IPS-NIHi7 (cell line): Measurements from ENCODE around the gene NCLN.
A peak's percentile ranks its signal among the peaks of the same experiment; 100 is the strongest.
"Not testable (repeated sequence)": the region's sequence is repeated elsewhere in the genome, so short reads cannot be mapped to it uniquely, and the experiment has no call there.

Source experiments
- DNase-seq: peaks from one replicate; pipeline ENCODE4 v3.0.0; 2012; ENCODE audit warnings: mixed read lengths; ENCODE audit errors: extremely low spot score

NCLN gene

GRCh38 chr19:3183721-3184641, 1.7 kb upstream of the NCLN start:
- no peak for DNase-seq

DNA sequence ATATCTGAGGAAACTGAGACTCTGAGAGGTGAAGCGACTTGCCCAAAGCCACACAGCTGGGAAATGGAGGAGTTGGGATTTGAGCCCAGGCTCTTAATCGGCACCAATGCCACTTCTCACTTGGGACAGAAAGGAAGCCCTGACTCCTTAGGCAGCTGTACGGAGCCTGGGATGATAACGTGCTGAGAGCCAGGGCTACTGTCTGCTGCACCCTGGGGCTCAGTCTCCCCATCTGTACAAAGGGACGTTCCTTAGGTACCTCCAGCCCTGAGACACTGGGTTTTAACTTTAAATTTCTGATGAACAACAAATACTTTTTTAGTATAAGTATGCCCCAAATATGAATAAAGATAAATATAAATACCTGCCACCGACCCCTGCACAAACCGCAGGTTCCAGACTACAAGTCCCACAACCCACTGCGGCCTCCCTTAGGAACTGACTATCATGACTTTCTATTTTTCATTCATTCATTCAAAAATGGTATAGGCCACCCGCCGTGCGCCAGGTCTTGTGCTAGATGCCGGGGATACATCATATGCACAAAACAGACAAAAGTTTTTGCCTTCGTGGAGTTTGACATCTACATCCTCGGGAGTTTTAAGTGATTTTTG, 776 bp upstream of the NCLN start:
- DNase-seq: peak; percentile 58

- no peak for DNase-seq
Observed at GRCh38 chr19:3186160-3186688, 494 bp downstream of the NCLN start.

- DNase-seq: no peak
Observed at GRCh38 chr19:3186891-3187661, 1.3 kb downstream of the NCLN start.

DNA sequence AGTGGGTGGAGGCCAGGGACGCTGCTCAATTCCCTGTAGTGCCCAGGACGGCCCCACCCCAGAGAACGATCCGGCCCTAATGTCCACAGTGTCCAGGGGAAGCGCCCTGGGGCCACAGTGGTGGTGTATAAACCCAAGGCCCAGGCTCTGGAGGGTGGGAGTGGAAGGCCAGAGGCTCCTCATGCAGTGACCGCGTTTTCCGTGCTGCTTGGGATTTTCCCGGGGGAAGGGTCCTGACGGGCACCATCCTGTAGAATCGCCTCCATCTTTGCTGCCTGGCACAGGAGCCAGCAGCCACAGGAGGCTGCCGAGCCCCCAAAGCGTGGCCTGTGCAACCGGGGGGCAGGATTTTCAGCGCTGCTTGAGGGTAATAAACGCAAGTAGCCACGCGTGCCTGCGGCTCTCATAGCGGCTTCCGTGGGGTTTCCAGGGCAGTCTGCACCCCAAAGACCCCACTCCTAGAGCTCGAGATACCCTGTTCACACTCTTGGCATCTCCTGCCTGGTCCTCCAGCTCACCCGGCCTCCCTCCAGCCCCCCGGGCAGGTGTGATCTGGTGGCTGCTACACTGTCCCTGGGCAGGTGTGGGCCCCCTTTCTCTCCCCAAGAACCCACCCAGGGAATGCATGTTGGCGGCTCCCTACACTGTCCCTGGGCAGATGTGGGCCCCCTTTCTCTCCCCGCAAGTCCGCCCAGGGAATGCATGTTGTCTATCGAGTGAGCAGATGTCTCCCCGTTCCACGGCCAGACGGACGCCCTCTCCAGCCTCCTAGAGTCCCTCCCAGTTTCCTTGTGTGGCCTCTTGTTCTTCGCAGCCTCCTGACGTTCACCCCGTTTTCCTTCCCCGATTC, 2.2 kb downstream of the NCLN start:
- DNase-seq: no peak

DNA sequence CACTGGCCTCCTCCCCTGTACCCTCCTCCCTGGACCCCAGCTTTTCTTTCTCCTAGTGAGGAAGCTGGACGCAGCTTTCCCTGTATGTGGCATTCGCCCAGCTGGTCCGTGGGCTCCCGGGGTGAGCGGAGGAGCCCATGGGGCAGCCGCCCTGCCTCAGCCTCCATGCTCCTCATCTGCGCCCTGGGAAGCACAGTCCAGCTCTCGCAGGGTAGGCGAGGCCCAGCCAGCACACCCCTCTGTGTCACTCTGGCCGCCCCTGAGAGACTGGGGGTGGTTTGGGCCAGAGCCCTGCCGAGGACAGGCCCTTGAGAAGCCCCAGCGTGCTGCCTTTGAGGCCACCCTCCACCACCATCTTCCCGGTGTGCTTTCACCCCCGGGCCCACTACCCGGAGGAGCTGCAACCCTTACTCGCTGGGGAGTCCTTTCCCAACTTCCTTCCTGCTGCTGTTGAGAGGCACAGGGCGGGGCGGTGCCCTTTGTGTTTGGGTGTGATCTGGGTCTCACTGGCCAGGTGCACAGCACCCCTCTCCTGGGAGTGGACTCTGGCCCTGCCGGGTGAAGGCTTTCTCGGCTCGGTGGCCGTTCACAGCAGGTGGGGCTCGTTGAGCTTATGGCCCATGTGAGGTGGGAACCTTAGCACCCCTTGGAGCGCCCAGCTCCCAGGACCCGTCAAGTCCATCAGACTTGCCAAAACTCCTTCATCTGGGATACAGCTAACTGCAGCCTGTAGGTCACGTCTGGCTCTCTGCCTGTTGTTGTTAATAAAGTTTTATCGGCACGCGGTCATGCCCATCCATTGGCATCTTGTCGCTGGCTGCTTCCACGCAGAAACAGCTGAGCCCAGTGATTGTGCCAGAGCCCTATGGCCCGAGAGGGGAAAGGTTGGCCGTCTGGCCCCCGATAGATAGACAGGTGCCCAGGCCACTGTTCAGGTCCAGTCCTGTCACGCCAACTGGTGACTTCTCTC, 3.2 kb downstream of the NCLN start:
- DNase-seq: no peak

GRCh38 chr19:3189702-3190469, 4.2 kb downstream of the NCLN start:
- DNase-seq: no peak

GRCh38 chr19:3190470-3190770, 4.7 kb downstream of the NCLN start:
- no peak for DNase-seq

DNA sequence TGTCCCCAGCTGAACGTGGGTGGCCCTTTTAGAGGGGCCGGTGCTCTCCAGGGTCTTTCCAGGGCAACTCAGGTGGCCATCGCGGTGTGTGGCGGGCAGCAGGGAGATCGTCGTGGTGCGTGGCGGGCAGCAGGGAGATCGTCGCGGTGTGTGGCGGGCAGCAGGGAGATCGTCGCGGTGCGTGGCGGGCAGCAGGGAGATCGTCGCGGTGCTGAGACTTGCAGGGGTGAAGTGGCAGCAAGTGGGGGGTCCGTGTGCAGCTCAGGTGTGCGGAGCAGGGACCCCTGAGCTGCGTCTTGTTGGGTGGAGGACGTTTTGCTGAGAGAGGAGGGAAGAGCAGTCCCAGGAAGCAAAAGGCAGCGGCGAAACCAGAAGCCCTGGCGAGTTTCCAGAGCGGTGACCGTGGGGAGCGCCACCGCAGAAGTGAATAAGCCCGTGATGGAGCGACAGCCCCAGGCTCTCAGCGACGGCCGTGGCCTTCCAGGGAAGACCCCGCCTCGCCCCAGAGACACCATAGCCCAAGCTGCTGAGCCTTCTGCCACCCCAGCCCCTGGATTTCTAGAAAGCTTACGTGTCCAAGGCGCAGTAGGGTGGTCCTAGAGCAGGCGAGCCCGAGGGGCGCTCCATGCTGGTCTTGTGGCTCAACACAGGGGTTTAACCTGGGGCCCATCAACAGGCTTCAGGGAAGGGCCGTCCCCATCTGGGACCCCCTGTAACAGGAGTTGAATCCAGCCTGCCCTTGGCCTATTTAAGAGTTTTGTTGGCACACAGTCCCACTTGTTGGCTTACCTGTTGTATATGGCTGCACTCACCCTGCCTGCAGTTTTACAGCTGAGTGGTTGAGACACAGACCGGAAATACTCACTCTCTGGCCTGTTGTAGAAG, 5.4 kb downstream of the NCLN start:
- DNase-seq: no peak

- not testable (repeated sequence) for DNase-seq
Observed at GRCh38 chr19:3191806-3192104, 6.0 kb downstream of the NCLN start.

- DNase-seq: no peak
Observed at GRCh38 chr19:3192228-3192635, 6.5 kb downstream of the NCLN start.

DNA sequence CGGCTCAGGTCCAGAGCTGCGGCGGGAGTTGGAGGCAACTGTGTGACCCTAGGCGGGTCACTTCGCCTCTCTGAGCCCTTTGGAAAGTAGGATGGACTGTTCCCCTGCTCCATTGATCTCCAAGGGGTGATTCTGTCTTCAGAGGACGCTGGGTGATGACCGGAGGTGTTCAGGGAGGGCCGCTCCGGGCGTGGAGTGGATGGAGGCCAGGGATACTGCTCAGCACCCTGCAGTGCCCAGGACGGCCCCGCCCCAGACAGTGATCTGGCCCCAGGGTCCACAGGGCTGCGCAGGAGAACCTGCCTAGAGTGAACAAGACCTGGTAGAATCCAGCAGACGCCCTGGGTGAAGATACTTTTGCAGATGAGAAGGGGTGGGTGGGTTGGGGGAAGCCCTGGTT, 7.0 kb downstream of the NCLN start:
- no peak for DNase-seq

GRCh38 chr19:3193256-3194105, 7.8 kb downstream of the NCLN start:
- DNase-seq: no peak

DNA sequence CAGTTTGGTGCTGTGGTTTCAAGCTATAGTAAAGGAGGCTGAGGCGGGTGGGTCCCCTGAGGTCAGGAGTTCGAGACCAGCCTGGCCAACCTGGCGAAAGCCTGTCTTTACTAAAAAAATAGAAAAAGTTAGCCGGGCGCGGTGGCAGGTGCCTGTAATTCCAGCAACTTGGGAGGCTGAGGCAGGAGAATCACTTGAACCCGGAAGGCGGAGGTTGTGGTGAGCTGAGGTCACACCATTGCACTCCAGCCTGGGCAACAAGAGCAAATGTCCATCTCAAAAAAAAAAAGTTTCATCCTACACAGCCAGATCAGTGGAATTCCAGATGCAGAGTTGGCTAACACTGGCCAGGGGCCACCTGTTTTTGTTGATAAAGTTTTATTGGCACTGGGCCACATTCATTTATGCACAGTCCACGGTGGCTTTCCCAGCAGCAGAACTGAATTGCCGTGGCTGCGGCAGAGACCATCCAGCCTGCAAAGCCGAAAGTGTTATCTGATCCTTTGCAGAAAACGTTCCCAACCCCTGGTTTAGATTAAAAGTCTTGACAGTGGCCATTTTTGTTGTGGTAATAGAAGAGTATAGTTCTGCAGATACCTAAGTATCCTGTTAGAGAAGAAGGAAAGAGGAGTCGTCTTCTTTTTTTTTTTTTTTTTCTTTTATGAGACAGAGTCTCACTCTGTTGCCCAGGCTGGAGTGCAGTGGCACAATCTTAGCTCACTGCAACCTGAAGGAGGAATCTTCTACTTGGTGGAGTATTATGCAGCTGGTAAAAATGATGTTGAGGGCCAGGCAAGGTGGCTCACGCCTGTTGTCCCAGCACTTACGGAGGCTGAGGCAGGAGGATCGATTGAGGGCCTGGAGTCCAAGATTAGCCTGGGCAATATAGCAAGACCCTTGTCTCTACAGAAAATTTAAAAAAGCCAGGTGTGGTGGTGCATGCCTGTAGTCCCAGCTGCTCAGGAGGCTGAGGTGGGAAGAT, 8.7 kb downstream of the NCLN start:
- no peak for DNase-seq

DNA sequence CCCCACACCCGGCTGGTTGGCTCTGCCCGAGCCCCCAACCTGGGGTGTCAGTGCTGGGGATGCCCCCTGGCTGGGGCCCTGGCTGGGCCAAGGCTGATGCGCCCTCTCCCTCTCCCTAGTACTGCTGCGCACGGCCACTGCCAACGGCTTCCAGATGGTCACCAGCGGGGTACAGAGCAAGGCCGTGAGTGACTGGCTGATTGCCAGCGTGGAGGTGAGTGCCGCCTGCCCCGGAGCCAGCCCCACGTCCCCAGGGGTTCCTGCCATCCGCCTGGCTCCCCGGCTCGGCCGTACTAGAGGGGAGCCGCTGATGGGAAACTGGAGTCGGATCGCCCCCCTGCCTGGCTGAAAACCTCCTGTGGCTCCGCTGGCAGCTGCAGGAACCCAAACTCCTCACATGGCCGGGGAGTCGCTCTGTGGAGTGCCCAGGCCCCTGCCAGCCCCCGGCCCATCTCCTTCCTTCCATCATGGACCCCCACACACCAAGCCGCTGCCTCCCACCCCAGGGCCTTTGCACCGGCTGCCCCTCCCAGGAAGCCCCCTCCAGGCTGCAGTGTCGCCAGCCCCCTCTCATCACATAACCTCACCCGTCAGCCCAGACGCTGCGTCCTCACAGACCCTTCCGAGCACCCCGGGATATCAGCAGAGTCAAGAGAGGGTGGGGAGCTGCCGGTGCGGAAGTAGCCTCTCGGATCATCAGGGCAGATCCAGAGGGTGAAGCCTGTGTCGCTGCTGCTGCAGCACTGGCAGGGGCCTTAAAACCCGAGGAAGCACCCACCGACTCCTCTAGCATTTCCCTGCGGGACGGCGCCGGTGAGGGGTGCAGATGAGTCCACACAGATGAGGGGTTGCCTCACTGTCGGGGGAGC, 10.6 kb downstream of the NCLN start:
- DNase-seq: no peak

- no peak for DNase-seq
Observed at GRCh38 chr19:3196933-3197205, 11.1 kb downstream of the NCLN start.
